Measurements from ENCODE around the gene S100P.
"Not testable (repeated sequence)": the region's sequence is repeated elsewhere in the genome, so short reads cannot be mapped to it uniquely, and the experiment has no call there.

S100P gene

GRCh38 chr4:6673191-6673659 is 20.5 kb upstream of the S100P start:
- DNase-seq = not testable (repeated sequence)

GRCh38 chr4:6673660-6674499 is 19.8 kb upstream of the S100P start:
- peak; percentile 95 to 97 for DNase-seq

- no peak for DNase-seq
Measured at GRCh38 chr4:6674500-6675149, 19.1 kb upstream of the S100P start.

DNA sequence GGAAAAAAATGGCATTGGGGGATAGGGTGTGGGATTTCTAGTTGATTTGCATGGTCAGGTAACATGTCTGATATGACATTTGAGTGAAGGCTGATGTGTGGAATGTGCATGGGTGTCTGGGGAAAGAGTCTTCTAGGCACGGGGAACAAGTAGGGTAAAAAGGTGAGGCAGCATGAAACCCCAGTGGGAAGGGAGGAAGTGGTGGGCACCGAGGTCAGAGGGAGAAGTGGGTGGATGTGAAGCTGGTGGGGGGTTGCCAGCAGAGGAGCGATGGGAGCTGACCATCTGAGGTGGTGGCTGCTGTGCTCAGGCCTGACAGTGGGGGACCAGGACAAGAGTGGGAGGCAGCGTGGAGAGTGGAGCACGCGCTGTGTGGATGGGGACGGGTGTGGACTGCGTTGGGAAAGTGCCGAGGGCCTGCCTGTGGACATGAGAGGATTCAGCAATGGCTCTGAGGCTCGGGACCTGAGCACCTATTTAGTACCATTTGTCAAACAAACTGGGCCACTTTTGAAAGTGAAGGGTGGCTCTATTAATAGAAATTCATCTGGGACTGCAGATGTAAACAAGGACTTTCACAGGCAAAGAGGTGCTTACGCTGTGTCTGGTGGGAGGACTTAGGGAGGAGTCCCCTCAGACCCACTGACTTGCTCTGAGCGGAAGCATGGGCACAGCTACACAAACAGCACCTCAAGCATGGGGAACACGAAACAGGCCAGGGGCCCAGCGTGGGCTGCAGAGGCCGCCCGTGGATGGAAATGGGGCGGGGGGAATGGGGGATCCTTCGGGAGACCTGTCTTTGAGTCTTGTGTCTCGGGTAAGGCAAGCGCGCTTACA is 16.7 kb upstream of the S100P start:
- DNase-seq = no peak

DNA sequence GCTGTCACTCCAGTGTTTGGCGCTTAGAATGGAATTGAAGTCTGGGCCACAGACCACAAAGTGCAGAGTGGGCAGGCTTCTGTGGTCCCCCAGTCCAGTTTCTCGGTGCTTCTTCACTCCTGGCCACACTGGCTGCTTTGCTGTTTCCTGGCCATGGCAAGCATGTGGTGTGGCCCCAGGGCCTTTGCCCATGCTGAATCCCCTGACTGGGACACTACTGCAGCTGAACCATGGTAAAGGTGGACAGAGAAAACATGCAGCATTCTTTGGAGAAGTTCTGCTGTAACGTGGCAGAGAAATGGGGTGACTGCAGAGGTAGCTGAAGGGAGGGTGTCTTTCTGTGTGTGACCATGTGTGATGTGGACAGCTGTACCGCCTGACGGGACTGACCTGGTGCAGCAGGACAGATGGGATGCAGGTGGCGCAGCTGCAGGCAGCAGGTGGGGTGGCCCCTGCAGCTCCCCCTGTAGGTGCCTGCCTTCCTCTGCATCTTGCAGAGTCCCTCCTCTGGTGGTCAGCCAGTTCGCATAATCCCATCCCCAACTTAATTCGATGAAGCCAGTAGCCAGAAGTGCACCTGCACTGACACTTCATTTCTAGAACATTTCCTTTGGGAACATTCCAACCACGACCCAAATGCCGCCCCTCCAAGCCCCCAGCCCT is 13.2 kb upstream of the S100P start:
- DNase-seq = no peak

GRCh38 chr4:6681191-6681590 is 12.5 kb upstream of the S100P start:
- DNase-seq = no peak

DNA sequence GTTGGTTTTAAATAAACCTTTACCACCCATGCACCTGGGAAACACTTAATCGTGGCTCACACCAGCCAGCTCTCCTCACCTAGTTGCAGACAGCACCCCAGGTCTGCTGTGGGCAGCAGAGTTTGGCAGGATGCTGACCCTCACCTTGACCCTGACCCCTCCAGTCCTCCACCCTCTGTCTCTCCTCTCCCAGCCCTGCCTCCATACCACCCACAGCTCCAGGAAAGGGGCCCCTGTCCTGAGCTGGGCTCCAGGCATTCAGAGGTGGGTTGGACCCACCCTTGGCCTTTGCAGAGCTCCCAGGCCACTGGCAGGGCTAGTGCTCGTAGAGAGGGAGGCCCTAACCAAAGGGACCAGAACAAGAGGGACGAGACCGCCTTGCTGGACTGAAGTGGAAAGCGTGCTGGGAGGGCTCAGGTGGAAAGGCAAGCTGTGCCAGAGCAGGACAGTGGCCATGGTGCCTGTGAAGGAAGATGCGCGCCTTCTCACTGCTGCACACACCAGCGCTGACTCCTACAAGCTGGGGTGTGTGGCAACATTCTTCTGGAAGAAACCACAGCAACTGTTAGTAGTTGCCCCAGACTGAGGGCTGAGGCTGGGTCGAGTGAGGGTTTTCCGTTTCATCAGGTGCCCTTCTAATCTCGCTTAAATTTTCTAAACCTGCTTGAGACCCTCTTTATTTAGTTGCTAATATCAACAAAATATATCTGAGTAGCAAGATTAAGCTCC is 10.7 kb upstream of the S100P start:
- DNase-seq = peak in 1 of 2 donors; percentile 29

- no peak for DNase-seq
Measured at GRCh38 chr4:6684656-6685055, 9.0 kb upstream of the S100P start.

DNA sequence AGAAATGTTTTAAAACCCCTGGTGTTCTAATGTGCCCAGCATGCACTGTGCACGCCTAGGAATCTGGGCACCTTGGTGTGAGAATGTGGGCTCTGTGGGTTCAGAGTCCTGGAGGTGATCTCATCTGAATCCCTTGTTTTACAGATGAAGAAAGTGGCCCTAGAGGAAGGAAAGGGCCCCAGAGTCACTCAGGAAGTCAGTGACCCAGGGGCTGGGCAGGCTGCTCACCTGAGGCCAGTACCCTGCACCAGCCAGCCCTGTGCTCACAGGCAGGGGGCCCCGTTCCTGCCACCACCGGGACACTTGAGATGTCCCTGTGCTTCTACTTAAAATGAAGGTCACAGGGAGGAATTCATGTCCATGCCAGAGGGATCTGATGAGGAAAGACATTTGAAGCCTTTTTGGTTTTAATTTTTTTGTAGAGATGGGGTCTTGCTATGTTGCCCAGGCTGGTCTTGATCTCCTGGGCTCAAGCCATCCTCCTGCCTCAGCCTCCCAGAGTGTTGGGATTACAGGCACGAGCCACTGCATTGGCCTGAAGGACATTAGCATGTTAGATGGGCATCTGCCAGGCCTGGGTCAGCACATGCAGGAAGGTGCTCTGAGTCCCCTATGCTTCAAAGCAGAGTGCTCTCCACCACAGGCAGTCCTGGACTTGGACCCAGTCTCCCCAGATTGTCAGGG is 7.4 kb upstream of the S100P start:
- no peak for DNase-seq

- DNase-seq = no peak
Measured at GRCh38 chr4:6687947-6688878, 5.5 kb upstream of the S100P start.

DNA sequence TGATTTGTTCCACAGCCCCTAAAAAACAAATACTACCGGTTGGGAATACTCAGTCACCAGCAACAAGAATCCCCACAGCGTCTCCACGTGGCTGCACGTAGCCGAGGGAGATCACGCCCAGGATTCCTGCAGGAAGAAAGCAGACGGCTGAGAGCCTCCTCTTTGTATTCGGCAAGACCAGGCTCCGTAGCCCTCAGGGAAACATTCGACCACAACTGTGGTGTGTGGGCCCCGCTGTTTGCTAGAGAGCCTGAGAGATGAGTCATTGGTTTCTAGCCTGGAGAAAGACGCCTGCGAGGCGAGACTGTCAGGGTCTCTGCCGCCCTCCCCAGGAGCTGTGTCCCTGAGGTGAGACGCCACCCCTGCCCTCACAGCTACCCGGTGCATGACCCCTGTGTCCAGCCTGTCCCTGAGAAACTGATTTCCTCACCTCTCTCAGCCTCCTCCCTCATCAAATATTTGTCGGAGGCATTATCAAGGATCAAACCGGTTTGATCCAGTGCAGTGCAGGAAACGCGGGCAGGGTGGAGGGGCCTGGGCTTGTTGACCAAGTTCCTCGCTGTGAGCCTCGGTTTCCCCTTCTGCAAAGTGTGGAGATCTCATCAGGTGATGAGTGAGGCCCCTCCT is 4.7 kb upstream of the S100P start:
- DNase-seq = peak; percentile 60 to 79

DNA sequence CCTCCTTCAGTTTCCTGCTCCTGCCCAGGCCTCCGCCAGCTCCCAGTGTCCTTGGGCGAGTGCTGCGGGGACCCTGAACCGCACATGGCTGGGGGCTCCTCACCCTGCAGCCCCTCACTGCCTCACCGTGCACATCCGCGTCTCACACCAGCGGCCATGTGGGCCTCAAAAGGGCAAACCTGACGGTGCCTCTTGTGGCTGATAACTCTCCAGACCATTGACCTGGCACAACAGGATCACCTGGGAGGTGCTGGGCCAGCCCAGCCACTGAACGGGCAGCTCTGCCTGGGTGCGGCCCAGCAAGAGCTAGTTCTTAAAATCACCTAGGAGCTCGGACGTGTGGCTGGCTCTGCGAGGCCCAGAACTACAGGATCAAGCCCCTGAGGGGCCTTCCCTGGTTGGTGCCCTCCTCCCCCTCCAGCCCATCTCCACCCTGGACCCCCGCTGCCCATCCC is 4.1 kb upstream of the S100P start:
- no peak for DNase-seq

- no peak for DNase-seq
Measured at GRCh38 chr4:6692379-6692778, 1.3 kb upstream of the S100P start.

DNA sequence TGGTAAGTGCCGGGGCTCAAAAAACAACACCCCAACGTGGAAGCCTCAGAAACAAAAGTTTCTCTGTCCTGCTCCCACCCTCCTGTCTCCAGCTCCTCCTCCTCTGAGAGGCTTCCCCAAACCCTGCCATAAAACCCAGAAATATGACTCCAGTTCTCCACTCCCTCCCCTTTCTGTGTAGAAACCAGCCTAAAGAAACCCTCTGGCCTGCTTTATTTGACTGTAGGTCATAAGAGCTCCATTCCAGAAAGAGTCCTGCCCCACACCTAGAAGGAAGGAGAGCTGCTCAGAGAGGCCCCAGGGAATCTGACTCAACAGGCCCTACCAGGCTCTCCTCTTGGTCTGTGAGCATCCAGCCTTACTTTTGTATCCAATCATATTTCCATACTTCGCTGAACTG is 872 bp upstream of the S100P start:
- DNase-seq = no peak

- no peak for DNase-seq
Measured at GRCh38 chr4:6694177-6694901, 661 bp downstream of the S100P start.

DNA sequence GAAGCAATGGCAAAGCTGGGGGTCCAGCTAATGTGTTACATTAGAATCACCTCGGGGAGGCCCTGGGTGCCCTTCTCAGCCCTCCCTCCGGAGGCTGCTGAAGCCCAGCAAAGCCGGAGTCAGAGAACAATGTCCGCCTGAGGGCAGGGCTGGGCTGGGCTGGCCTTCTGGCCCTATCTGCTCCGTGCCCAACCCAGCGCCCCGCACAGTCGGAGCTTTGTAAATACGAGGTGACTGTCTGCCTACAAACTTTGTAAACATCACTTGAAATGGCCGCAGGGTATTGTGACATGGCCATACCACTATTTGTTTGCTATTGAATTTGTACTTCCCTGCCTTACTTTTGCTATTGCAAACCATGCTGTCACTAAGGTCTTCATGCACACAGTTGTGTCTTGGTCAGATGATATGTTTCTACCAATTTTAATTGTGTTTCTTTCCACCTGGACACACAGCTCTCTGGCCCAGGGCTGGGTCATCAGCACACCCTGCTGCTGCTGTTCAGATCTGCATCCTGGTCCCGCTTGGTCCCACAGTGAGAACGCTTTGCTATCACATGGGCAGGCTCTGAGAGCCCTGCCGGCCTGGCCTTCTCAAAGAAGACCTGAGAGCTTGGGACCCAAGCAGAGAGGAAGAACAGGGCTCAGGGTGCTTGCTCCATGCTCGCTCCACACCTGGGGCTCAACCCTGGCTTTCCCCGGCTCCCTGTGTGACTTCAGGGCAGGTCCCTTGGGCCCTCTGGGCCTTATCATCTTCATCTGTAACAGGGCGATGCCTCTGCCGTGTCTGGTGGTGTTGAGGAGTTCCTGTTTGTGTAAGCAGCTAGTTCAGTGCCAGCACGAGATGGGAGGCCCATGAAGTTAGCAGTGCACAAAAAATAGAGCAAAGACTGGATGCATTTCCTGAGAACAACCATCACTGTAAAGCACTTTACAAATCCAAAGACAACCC is 2.3 kb downstream of the S100P start:
- no peak for DNase-seq

DNA sequence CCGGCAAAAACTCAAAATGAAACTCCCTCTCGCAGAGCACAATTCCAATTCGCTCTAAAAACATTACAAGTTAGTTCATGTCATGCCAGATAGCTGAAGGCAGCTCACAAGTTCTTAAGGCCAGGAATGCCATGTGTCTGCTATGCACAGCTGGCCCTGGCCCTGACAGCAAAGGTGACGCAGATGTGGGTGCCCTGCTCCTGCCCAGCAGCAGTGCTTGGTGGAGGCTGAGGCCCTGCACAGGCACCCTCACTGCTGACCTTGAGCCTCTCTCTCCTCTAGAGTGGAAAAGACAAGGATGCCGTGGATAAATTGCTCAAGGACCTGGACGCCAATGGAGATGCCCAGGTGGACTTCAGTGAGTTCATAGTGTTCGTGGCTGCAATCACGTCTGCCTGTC is 2.9 kb downstream of the S100P start:
- DNase-seq = no peak

GRCh38 chr4:6697131-6697530 is 3.5 kb downstream of the S100P start:
- DNase-seq = no peak
